Smooth muscle cell (in vitro differentiated cells): ENCODE measurements around the gene SMARCD2. TPM values are rescaled to one million over a fixed set of nuclear protein-coding genes. Genes with fewer than 3 reads are reported as not detected.
"Not testable (repeated sequence)": the region's sequence is repeated elsewhere in the genome, so short reads cannot be mapped to it uniquely, and the experiment has no call there.

Source experiments
- DNase-seq: peaks from one replicate; lab custom pipeline; 2025; ENCODE audit not compliant: unreplicated experiment; lab: John Stamatoyannopoulos, UW
- H2AFZ ChIP-seq: fragments of 200-600 bp; sonication (generic); 2 replicates; pipeline ENCODE4 v1.6.0; 2016; ENCODE audit warnings: antibody characterized with exemption, low read depth, mild to moderate bottlenecking
- H3F3A ChIP-seq: fragments of 200-600 bp; sonication (generic); 2 replicates; pipeline ENCODE4 v1.6.0; 2017; ENCODE audit warnings: antibody characterized with exemption, low read depth
- H3K27ac ChIP-seq: fragments of 200-600 bp; sonication (generic); 2 replicates; pipeline ENCODE4 v1.5.1; 2016; ENCODE audit warnings: low read depth, mild to moderate bottlenecking
- H3K27me3 ChIP-seq: fragments of 200-600 bp; sonication (generic); 2 replicates; pipeline ENCODE4 v1.6.1; 2016; ENCODE audit warnings: low read depth, mild to moderate bottlenecking
- H3K36me3 ChIP-seq: fragments of 200-600 bp; sonication (generic); 2 replicates; pipeline ENCODE4 v1.5.1; 2016; ENCODE audit warnings: low read depth
- H3K4me1 ChIP-seq: fragments of 200-600 bp; sonication (generic); 2 replicates; pipeline ENCODE4 v1.5.1; 2016; ENCODE audit warnings: low read depth
- H3K4me2 ChIP-seq: fragments of 200-600 bp; sonication (generic); 2 replicates; pipeline ENCODE4 v1.6.0; 2016; ENCODE audit warnings: mild to moderate bottlenecking
- H3K4me3 ChIP-seq: fragments of 200-600 bp; sonication (generic); 2 replicates; pipeline ENCODE4 v1.5.1; 2016; ENCODE audit warnings: mild to moderate bottlenecking
- H3K79me2 ChIP-seq: fragments of 200-600 bp; sonication (generic); 2 replicates; pipeline ENCODE4 v1.6.0; 2016; ENCODE audit warnings: low read depth, mild to moderate bottlenecking
- H3K9ac ChIP-seq: fragments of 200-600 bp; sonication (generic); 2 replicates; pipeline ENCODE4 v1.6.0; 2016; ENCODE audit warnings: low read depth
- H3K9me3 ChIP-seq: fragments of 200-600 bp; sonication (generic); replicated peaks from 2 replicates; pipeline ENCODE4 v1.5.1; 2016; ENCODE audit warnings: low read depth
- H4K20me1 ChIP-seq: fragments of 200-600 bp; sonication (generic); 2 replicates; pipeline ENCODE4 v1.6.0; 2016; ENCODE audit warnings: low read depth
- CTCF ChIP-seq: fragments of 200-600 bp; sonication (generic); IDR thresholded peaks from 2 replicates; pipeline ENCODE4 v1.5.1; 2017; ENCODE audit warnings: borderline replicate concordance, mild to moderate bottlenecking, antibody characterized with exemption; ENCODE audit not compliant: insufficient read depth, poor library complexity, severe bottlenecking
- WGBS: methylation state at CpG from one replicate; pipeline ENCODE4 v1.1.7; 2016; ENCODE audit warnings: low lambda C conversion rate; 5-methylcytosine and 5-hydroxymethylcytosine counted together
- polyA plus RNA-seq: library from polyadenylated mRNA; unstranded; fragments of >200 nt; fragmentation: Nextera tagmentation; extraction: Ambion mirVana; gene quantifications from 2 replicates; pipeline ENCODE4 v1.2.1, GENCODE V29; 2016
- total RNA-seq: library from RNA; depleted of rRNA; stranded (reverse); fragments of >200 nt; gene quantifications from 2 replicates; pipeline ENCODE4 v1.2.3, GENCODE V29; 2014

SMARCD2 gene
- total and polyA plus RNA-seq, 2 experiments from 2014 or later = 41.9 to 43.7 TPM

DNA sequence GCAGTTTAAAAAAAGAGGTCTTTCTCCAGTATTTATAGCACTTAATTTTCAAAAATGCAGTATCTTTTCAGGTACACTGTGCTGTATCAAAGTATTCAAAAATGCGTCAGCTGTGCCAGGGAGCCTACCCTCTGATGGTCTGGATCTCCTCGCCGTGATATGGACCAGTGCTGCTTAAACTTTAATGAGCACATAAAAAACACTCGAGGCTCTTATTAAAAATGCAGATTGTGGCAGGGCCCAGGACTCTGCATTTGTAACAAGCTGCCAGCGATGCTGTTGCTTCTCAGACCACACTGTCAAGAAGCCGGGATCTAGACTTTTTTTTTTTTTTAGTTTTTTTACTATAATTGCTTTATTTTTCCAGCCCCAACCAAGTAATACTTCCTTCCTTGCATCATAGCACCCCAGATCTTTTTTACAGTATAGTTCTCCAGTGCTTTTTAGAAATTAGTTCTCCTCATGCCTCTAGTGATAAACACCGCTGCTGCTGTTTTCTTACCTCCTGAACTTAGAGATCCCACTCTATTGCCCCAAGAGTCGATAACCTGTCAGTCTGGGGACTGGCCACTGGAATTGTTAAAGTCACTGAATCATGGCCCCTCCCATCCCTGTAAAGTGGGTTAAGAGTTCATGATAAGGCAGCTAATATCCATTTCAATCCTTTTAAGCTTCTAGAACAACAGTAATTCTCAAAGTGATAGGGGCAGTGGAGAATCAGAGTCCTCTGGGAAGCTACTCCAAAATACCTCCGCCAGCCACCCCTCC lies 1.6 kb upstream of the SMARCD2 start:
- H3K27me3 ChIP-seq = no peaks in the 10 kb centered on the region
- peak overlapping the region; percentile 93 for H3K4me2 ChIP-seq
- 86% methylated on average over 9 of the region's 9 CpGs for WGBS
- H3K9me3 ChIP-seq = no peaks in the 10 kb centered on the region
- peaks cover 16% of the 10 kb centered on the region for H3K4me1 ChIP-seq
- no peak overlapping the region for H3K9ac ChIP-seq
- H3K4me3 ChIP-seq = peak overlapping the region; percentile 71
- no peak overlapping the region for H3K27ac ChIP-seq
- H4K20me1 ChIP-seq = peaks cover 24% of the 10 kb centered on the region
- no peak for TF ChIP-seq CTCF
- peaks cover 10% of the 10 kb centered on the region for H3F3A ChIP-seq
- DNase-seq = no peak
- H3K36me3 ChIP-seq = no peaks in the 10 kb centered on the region
- H3K79me2 ChIP-seq = peaks cover 31% of the 10 kb centered on the region
- no peak overlapping the region for H2AFZ ChIP-seq

DNA sequence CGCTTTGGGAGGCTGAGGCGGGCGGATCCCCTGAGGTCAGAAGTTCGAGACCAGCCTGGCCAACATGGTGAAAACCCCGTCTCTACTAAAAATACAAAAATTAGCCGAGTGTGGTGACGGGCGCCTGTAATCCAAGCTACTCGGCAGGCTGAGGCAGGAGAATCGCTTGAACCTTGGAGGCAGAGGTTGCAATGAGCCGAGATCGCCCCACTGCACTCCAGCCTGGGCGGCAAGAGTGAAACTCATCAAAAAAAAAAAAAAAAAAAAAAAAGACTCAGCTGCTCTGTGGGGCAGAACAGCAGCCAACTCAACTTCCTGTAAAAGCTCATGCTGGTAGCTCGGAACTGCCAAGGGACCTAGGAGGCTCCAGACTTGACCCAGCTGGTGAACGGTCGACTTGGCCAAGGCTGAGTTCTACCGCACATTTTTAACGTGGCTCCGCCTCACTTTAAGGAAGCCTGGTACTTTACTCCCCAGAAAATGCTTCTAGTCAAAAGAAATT lies 953 bp upstream of the SMARCD2 start:
- whole genome bisulfite sequencing = 50% methylated on average over 19 of the region's 19 CpGs
- Histone ChIP-seq H3K4me2 (peak overlapping the region; percentile 93), H2AFZ (peak overlapping the region; percentile 87), H4K20me1 (peaks cover 31% of the 10 kb centered on the region), H3K4me1 (peaks cover 18% of the 10 kb centered on the region), H3K79me2 (peaks cover 38% of the 10 kb centered on the region), H3K4me3 (peak overlapping the region; percentile 71), H3K27ac (peak overlapping the region; percentile 61)
- not testable (repeated sequence) for H3K27me3 ChIP-seq, DNase-seq, H3K9me3 ChIP-seq, H3K36me3 ChIP-seq, H3F3A ChIP-seq, H3K9ac ChIP-seq

DNA sequence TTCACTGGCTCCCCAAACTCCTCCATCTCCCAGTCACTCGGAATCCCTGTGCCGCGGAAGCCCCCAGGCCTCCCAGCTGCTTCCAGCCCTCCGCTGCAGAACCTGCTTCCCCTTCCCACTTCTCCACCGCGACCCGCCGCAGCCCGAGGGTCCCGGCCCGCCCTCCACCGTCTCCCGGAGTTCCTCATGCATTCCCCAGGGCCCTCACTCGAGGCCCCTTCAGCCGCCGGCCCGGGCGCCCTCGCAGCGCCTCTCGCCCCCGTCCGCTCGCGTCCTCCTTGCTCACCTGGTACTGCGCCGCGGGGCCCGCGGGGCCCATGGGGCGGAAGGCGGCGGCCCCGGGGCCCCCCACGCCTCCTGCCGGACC lies 329 bp downstream of the SMARCD2 start:
- peaks cover 10% of the 10 kb centered on the region for H3F3A ChIP-seq
- no peaks in the 10 kb centered on the region for H3K9me3 ChIP-seq
- DNase-seq = peak; percentile 47
- H4K20me1 ChIP-seq = peaks cover 44% of the 10 kb centered on the region
- no peaks in the 10 kb centered on the region for H3K27me3 ChIP-seq
- H3K79me2 ChIP-seq = peaks cover 50% of the 10 kb centered on the region
- no peaks in the 10 kb centered on the region for H3K36me3 ChIP-seq
- peak overlapping the region; percentile 56 for H2AFZ ChIP-seq
- peaks cover 18% of the 10 kb centered on the region for H3K4me1 ChIP-seq
- peak overlapping the region; percentile 71 for H3K4me3 ChIP-seq
- peak overlapping the region; percentile 93 for H3K4me2 ChIP-seq
- no peak for TF ChIP-seq CTCF
- H3K9ac ChIP-seq = peak overlapping the region; percentile 71
- 2% methylated on average over 29 of the region's 36 CpGs for WGBS
- peak overlapping the region; percentile 61 for H3K27ac ChIP-seq

GRCh38 chr17:63841350-63842172 lies 924 bp downstream of the SMARCD2 start:
- H3K36me3 ChIP-seq = no peaks in the 10 kb centered on the region
- DNase-seq = peak; percentile 33
- no peaks in the 10 kb centered on the region for H3K27me3 ChIP-seq
- peak overlapping the region; percentile 56 for H2AFZ ChIP-seq
- H3K79me2 ChIP-seq = peaks cover 56% of the 10 kb centered on the region
- H3K9ac ChIP-seq = peak overlapping the region; percentile 71
- peaks cover 18% of the 10 kb centered on the region for H3K4me1 ChIP-seq
- H3F3A ChIP-seq = peaks cover 10% of the 10 kb centered on the region
- peak overlapping the region; percentile 61 for H3K27ac ChIP-seq
- peak overlapping the region; percentile 71 for H3K4me3 ChIP-seq
- no peaks in the 10 kb centered on the region for H3K9me3 ChIP-seq
- TF ChIP-seq CTCF = no peak
- WGBS = 10% methylated on average over 26 of the region's 26 CpGs
- H3K4me2 ChIP-seq = peak overlapping the region; percentile 93
- peaks cover 50% of the 10 kb centered on the region for H4K20me1 ChIP-seq
